ENCODE measurements around the gene UBE2L3. TPM values are rescaled to one million over a fixed set of nuclear protein-coding genes. Genes with fewer than 3 reads are reported as not detected.
"Not testable (repeated sequence)": the region's sequence is repeated elsewhere in the genome, so short reads cannot be mapped to it uniquely, and the experiment has no call there.

UBE2L3 gene
- polyA plus RNA-seq, 12 donors = 36.3 to 47.9 (median 42.0) TPM; not detected in 1

- peak; percentile 98 for DNase-seq
These were observed 74.5 kb downstream of the UBE2L3 start, which contains the start of gene SDF2L1 for GRCh38 chr22:21641789-21642583. Gene SDF2L1, plus strand, starts transcription at chr22:21642302. Its CDS starts 35 bp downstream, at chr22:21642337.

GRCh38 chr22:21642584-21643448 is 75.3 kb downstream of the UBE2L3 start:
- DNase-seq = no peak

- DNase-seq = no peak
These were observed 76.2 kb downstream of the UBE2L3 start for GRCh38 chr22:21643533-21644357.

GRCh38 chr22:21645513-21645912 is 78.0 kb downstream of the UBE2L3 start:
- not testable (repeated sequence) for DNase-seq

GRCh38 chr22:21646608-21647590 is 79.4 kb downstream of the UBE2L3 start:
- peak; percentile 87 for DNase-seq

- no peak for DNase-seq
These were observed 82.8 kb downstream of the UBE2L3 start for GRCh38 chr22:21650280-21650679.

- DNase-seq = no peak
These were observed 83.5 kb downstream of the UBE2L3 start for GRCh38 chr22:21650823-21651520.

- no peak for DNase-seq
These were observed 84.1 kb downstream of the UBE2L3 start for GRCh38 chr22:21651521-21652009.

GRCh38 chr22:21652010-21652546 is 84.6 kb downstream of the UBE2L3 start:
- peak; percentile 90 for DNase-seq

- DNase-seq = no peak
These were observed 85.3 kb downstream of the UBE2L3 start for GRCh38 chr22:21652547-21653545.

- DNase-seq = no peak
These were observed 89.5 kb downstream of the UBE2L3 start for GRCh38 chr22:21657020-21657359.

- no peak for DNase-seq
These were observed 90.0 kb downstream of the UBE2L3 start for GRCh38 chr22:21657360-21658032.

- no peak for DNase-seq
These were observed 92.5 kb downstream of the UBE2L3 start for GRCh38 chr22:21659864-21660525.

- no peak for DNase-seq
These were observed 93.4 kb downstream of the UBE2L3 start for GRCh38 chr22:21660904-21661303.

- no peak for DNase-seq
These were observed 94.5 kb downstream of the UBE2L3 start for GRCh38 chr22:21661991-21662390.

- no peak for DNase-seq
These were observed 96.2 kb downstream of the UBE2L3 start for GRCh38 chr22:21663738-21664137.
